HG03571 (cell line): ENCODE data around the gene NT5DC4.

Experiments used
- ATAC-seq: cut with Tn5 transposase; IDR thresholded peaks from one replicate; pipeline ENCODE4 v1.9.1; 2021; ENCODE audit not compliant: unreplicated experiment

The NT5DC4 gene

DNA sequence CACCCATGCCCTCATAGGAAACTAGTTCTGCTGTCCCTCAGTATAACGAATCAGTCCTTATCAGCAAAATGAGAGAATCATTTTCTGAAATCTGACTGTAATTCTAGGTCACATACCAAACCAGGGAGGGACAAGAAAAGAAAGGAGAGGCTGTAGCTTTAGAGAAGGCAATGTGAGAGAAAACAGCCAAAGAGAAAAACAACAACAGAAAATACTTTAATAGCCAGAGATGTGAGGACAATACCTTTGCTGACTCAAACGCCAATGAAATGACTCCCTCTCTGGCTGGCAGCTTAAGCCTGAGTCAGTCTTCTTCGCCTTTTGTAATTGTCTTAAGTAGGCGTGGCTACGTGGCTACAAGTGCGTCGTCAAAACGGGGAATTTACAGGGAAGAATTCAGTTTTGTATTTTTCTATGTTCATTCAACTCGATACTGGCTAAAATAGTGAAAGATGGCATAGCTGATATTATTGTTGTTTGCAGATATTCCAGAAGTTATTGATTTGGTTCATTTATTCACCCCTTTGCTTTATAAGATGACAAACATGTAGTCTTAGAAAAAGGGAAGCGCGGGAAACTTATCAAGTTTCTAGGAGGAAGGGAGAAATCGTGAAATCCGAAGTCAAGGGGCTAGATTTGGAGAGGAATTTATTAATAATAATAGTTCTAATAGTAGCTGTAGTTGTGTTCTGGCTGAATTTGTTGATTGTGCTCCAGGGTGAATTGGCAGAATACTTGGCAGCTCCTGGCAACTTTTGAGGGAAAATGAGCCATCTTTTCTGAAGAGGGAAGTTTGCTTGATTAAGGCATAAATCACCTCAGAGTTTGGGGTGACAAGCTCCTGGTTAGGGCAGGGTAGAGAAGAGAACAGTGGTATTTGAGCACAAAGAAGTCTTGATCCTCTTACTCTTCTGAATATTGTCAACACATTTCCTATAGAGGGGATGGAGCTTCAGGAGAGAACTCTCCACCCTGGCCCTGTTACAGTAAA is 63.7 kb downstream of the NT5DC4 start, which contains the start of gene IL1A:
TSS of gene IL1A (minus strand) at position 295 of the 991 bp plus-strand sequence. CDS start 723 bp downstream, outside the sequence.
- no peak for ATAC-seq

DNA sequence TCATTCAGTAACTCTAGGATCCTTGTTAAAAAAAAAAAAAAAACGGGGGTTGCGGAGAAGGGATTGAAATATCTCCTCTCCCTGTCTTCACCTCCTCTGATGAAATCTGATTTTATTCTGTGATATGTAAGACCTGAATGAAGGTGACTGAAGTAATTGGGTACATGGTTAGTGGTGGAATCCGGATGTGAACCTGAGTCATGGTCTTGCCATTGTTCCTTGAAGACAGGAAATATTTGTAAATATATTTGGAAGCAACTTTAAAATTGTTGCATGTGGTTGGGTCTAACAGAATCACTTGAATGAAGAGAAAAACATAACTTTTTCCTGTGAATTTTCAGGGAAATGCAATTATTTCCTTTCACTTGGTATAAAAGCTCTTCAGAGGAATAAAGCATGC is 66.5 kb downstream of the NT5DC4 start:
- ATAC-seq: no peak

DNA sequence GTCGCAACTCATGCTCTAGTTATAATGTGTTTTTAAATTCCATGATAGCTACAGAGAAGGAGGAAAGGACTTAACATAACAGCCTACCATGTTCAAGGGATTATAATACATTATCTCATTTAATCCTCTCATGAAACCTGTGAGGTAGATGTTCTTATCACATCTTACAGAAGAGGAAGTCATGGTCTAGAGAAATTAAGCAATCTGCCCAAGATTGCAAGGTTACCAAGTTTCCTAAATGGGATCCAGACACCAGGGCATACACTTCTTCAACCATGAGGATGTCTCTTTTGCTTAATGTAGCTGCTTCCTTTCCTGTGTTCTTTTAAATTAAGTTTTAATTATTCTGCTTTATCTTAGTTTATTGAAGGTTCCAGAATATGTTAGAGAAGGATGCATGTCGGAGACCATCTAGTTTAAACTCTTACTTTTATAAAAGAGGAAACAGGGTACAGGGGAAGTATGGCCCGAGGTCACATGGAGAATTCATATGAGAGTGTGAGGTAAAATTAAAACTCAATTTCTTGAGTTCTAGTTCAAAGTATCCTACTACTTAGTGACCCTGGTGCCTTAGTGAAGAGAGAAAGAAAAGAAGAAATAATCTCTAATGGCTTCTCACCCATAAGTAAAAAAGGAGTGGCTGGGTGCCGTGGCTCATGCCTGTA is 67.0 kb downstream of the NT5DC4 start:
- no peak for ATAC-seq

DNA sequence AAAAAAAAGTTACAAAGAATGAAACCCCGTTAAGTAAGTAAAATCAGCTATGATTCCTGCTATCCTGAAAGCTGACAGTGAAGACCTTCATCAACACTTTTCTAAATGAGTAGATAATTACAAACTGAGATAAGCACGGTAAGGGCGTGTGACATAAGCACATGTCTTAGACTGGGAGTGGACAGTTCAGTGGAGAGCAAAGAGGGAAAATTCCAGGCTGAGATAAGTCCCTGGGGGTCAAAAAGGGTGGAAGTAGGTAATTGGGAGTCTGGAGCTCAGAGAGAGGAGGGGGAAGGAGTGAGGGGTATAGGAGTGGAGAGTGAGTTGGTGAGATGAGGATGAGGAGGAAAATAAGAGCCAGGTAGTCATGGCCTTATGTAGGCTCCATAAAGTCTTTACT is 67.8 kb downstream of the NT5DC4 start:
- no peak for ATAC-seq
